SH-SY5Y (cell line): ENCODE measurements around the gene VGLL2.

Experiments
- GATA2 ChIP-seq: IDR thresholded peaks from 2 replicates; pipeline ENCODE4 v1.6.1; 2011; ENCODE audit warnings: mild to moderate bottlenecking, low read depth, low read length
- GATA3 ChIP-seq: IDR thresholded peaks from 2 replicates; pipeline ENCODE4 v1.6.1; 2011; ENCODE audit warnings: low read depth, mild to moderate bottlenecking, low read length, moderate library complexity

DNA sequence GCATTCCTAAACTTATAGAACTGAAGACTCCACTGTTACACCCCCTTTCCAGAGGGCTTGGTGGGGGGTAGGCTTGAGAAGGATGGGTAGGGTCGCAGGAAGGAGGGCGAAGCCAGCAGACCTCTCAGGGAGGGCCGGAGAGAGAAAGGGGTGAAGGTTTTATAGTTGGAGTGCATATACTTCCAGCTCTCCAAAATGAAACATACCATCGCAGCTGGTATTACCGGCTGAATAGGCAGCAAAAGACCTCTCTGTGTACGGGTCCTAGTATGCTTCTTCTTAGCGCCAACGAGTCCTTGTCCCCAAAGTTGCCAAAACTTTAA is 1.0 kb upstream of the VGLL2 start:
- TF ChIP-seq GATA3 (no peak), GATA2 (no peak)
